HepG2 (cell line): ENCODE results near the gene EPS8. TPM values are rescaled to one million over a fixed set of nuclear protein-coding genes. Genes with fewer than 3 reads are reported as not detected.

Experiments used
- ATAC-seq: fragments of 200-7000 bp; cut with Tn5 transposase; 3 replicates; pipeline ENCODE4 v1.9.1; 2020; ENCODE audit warnings: mild to moderate bottlenecking, moderate library complexity
- BruUV-seq: library from RNA; stranded (reverse); fragments of 400-500 nt; replicated peaks from 2 replicates; lab custom pipeline; 2021; lab: Mats Ljungman, UMichigan
- CTCF ChIA-PET: fragments of 300-600 bp; formaldehyde crosslinking; extraction: SDS; loops from one replicate; lab custom pipeline; 2021; ENCODE audit warnings: low total read pairs, inconsistent platforms, low intra/inter-chr PET ratio; lab: Yijun Ruan, JAX
- POLR2A ChIA-PET: fragments of 350-600 bp; sonication (Branson Sonifier 250); formaldehyde crosslinking; loops from one replicate; lab custom pipeline; 2020; ENCODE audit warnings: antibody characterized with exemption, inconsistent platforms; lab: Yijun Ruan, JAX
- DNase-seq: peaks from one replicate; pipeline ENCODE4 v3.0.0-alpha.2; 2015; ENCODE audit warnings: low spot score
- FAIRE-seq: peaks from 3 replicates; lab custom pipeline; 2011; peaks lifted over from hg19 to GRCh38; lab: Jason Lieb, UNC
- H2AFZ ChIP-seq: one replicate; pipeline ENCODE4 v1.6.1; 2011; ENCODE audit warnings: low read length, inconsistent platforms
- H3K27ac ChIP-seq: fragments of 300-600 bp; 3 replicates; pipeline ENCODE4 v1.8.0; 2011; ENCODE audit warnings: mixed run types, mild to moderate bottlenecking, mixed read lengths, low read length, inconsistent platforms; ENCODE audit not compliant: insufficient read depth; ENCODE audit errors: extremely low read length
- H3K27me3 ChIP-seq, 2 experiments: fragments of 200-600 bp in 1 of 2; 2 replicates in 1 of 2; 3 replicates in 1 of 2; pipeline versions ENCODE4 v1.6.0 to v1.8.0; 2011; ENCODE audit warnings: low read length in 2 of 2, mild to moderate bottlenecking in 2 of 2, moderate library complexity in 2 of 2, inconsistent platforms in 1 of 2; ENCODE audit not compliant: insufficient read depth in 2 of 2, control insufficient read depth in 1 of 2
- H3K36me3 ChIP-seq, 2 experiments: fragments of 200-600 bp in 1 of 2; replicated peaks in 1 of 2; 2 replicates in 1 of 2; 3 replicates in 1 of 2; pipeline versions ENCODE4 v1.5.1 to v1.8.0; 2011; ENCODE audit warnings: low read length in 2 of 2, inconsistent platforms in 1 of 2; ENCODE audit not compliant: insufficient read depth in 2 of 2, control insufficient read depth in 1 of 2
- H3K4me1 ChIP-seq: 2 replicates; pipeline ENCODE4 v1.5.1; 2012; ENCODE audit warnings: low read length, inconsistent platforms; ENCODE audit not compliant: insufficient read depth
- H3K4me2 ChIP-seq: 2 replicates; pipeline ENCODE4 v1.6.0; 2011; ENCODE audit warnings: low read depth, low read length, inconsistent platforms
- H3K4me3 ChIP-seq, 3 experiments: fragments of 200-600 bp in 1 of 3; sonication (generic), shearing (Covaris generic) in 1 of 3; replicated peaks in 1 of 3; 2 replicates each; pipeline ENCODE4 v1.5.1; 2011 to 2016; ENCODE audit warnings: low read length in 3 of 3, inconsistent platforms in 2 of 3, low read depth in 2 of 3, mild to moderate bottlenecking in 2 of 3, control low read depth in 1 of 3, mixed read lengths in 1 of 3; ENCODE audit not compliant: insufficient read depth in 1 of 3
- H3K79me2 ChIP-seq: one replicate; pipeline ENCODE4 v1.6.1; 2011; ENCODE audit warnings: low read length, inconsistent platforms; ENCODE audit not compliant: insufficient read depth
- H3K9ac ChIP-seq: 2 replicates; pipeline ENCODE4 v1.6.0; 2011; ENCODE audit warnings: mild to moderate bottlenecking, low read depth, low read length, inconsistent platforms; ENCODE audit not compliant: insufficient read depth
- H3K9me3 ChIP-seq: 2 replicates; pipeline ENCODE4 v1.5.1; 2012; ENCODE audit warnings: mild to moderate bottlenecking, low read length
- H4K20me1 ChIP-seq: 2 replicates; pipeline ENCODE4 v1.6.0; 2011; ENCODE audit warnings: inconsistent platforms, mild to moderate bottlenecking, low read length, moderate library complexity; ENCODE audit not compliant: insufficient read depth
- DPF2 ChIP-seq: sonication (generic); formaldehyde crosslinking; IDR thresholded peaks from 2 replicates; pipeline ENCODE4 v1.4.0; 2020; ENCODE audit warnings: mild to moderate bottlenecking, low read depth, missing genetic modification reagents, borderline replicate concordance
- ESRRA ChIP-seq: sonication (generic); formaldehyde crosslinking; IDR thresholded peaks from 2 replicates; pipeline ENCODE4 v1.5.1; 2020; ENCODE audit warnings: mild to moderate bottlenecking, low read depth, missing genetic modification reagents
- MATR3 ChIP-seq: sonication (generic); formaldehyde crosslinking; IDR thresholded peaks from 2 replicates; pipeline ENCODE4 v1.4.0; 2020; ENCODE audit warnings: missing genetic modification reagents
- MXD4 ChIP-seq: IDR thresholded peaks from 2 replicates; pipeline ENCODE4 v1.6.1; 2016; ENCODE audit warnings: mild to moderate bottlenecking, missing biosample characterization, missing genetic modification reagents
- WGBS: methylation state at CpG from one replicate; pipeline ENCODE4 v1.1.6; 2017; ENCODE audit warnings: low lambda C conversion rate; 5-methylcytosine and 5-hydroxymethylcytosine counted together
- in situ Hi-C: cut with HindIII; loops from 2 replicates; pipeline ENCODE4 v1.10.0; 2017; ENCODE audit warnings: low pct_unique_long_range_greater_than_20kb; ENCODE audit not compliant: extremely low pct_ligation_motif_present
- intact Hi-C: fragments of 100-400 bp; cut with micrococcal nuclease; formaldehyde crosslinking; loops from one replicate; pipeline ENCODE4 v1.10.0; 2022; ENCODE audit not compliant: unreplicated experiment
- polyA plus RNA-seq, 8 experiments: library from polyadenylated mRNA; depleted of rRNA in 3 of 8; stranded (reverse) in 7 of 8; unstranded in 1 of 8; fragments of >200 nt; fragmentation: Illumina TruSeq in 4 of 8; extraction: Trizol in 4 of 8; gene quantifications; 2 replicates each; pipeline versions ENCODE4 v1.2.1 to v1.2.3, GENCODE V29; 2011 to 2016; ENCODE audit warnings: low read depth in 4 of 8, missing spikeins in 1 of 8, mixed read lengths in 1 of 8; ENCODE audit not compliant: insufficient read depth in 1 of 8
- total RNA-seq, 5 experiments: library from RNA; depleted of rRNA; stranded (reverse); fragments of >200 nt; fragmentation: Illumina TruSeq; extraction: Trizol; gene quantifications; 2 replicates each; pipeline ENCODE4 v1.2.3, GENCODE V29; 2016; ENCODE audit warnings: low read depth in 1 of 5

The EPS8 gene
- total and polyA plus RNA-seq, 2 of the 13 experiments (the other 11 are each of a cell fraction or from before 2014, with no cell fraction given) = 37.1 to 43.4 TPM

- WGBS = 92% methylated on average over 1 of the region's 1 CpG
- CTCF ChIA-PET = no interaction called here
- no peak for DNase-seq
These were observed 5.9 kb downstream of the EPS8 start for GRCh38 chr12:15783288-15783687.

DNA sequence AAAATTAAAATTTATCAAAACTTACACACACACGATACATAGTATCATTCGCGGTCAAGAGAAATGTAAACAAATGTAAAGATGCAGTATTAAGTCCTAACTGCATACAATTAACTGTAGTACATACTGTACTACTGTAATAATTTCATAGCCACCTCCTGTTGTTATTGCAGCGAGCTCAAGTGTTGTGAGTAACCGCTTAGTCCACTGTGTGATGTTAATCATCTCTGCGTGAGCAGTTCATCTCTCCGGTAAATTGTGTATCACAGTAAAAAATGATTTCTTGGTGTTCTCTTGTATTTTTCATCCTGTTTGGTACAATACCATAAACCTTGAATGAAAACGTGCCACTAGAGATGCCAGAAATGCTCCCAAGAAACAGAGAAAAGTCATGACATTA, 6.5 kb downstream of the EPS8 start:
- H3K27ac ChIP-seq = no peak overlapping the region
- in situ Hi-C loops = no loop called here
- intact Hi-C loops = no loop called here
- no peak overlapping the region for H3K9ac ChIP-seq
- ATAC-seq (no peak), DNase-seq (no peak)
- H3K4me1 ChIP-seq = peaks cover 92% of the 10 kb centered on the region
- 98% methylated on average over 8 of the region's 8 CpGs for WGBS
- no TSS peak for BruUV-seq
- no peaks in the 10 kb centered on the region for H3K9me3 ChIP-seq
- no peak overlapping the region for H3K4me2 ChIP-seq
- H3K36me3 ChIP-seq = 0 out of 5 replicates have a peak, but pooled peaks cover 0 to 1% of the 10 kb centered on the region in 2 experiments
- no peak overlapping the region for H2AFZ ChIP-seq
- TF ChIP-seq MATR3 (no peak), DPF2 (no peak), MXD4 (CRISPR knock-in tag) (no peak)
- TF ChIP-seq, all 625 proteins: peak for 0
- FAIRE-seq = no peak
- Histone ChIP-seq H3K79me2 (peaks cover 90% of the 10 kb centered on the region), H4K20me1 (no peaks in the 10 kb centered on the region; the same call in 1 of the 2 replicates), H3K4me3 (no peak overlapping the region), H3K27me3 (no peaks in the 10 kb centered on the region)
- POLR2A ChIA-PET = no interaction called here
- CTCF ChIA-PET = no interaction called here

More at GRCh38 chr12:15783288-15783687, 5.9 kb downstream of the EPS8 start:
- Histone ChIP-seq H3K9ac (no peak overlapping the region), H3K4me2 (no peak overlapping the region; the same call in 1 of the 2 replicates), H3K27ac (no peak overlapping the region), H3K79me2 (peaks cover 90% of the 10 kb centered on the region), H3K9me3 (no peaks in the 10 kb centered on the region), H3K4me3 (no peak overlapping the region), H3K27me3 (no peaks in the 10 kb centered on the region; a peak in 1 of 5 replicates), H3K36me3 (0 out of 5 replicates have a peak, but pooled peaks cover 0 to 1% of the 10 kb centered on the region in 2 experiments), H3K4me1 (peaks cover 90% of the 10 kb centered on the region), H4K20me1 (no peaks in the 10 kb centered on the region; the same call in 1 of the 2 replicates), H2AFZ (no peak overlapping the region)
- intact Hi-C loops = no loop called here
- FAIRE-seq (no peak), ATAC-seq (no peak)
- POLR2A ChIA-PET = interaction anchor here (0.7 kb wide), 1 partner anchor 188 kb away, joined by 4 read pairs; no protein-coding TSS in a partner anchor
- BruUV-seq = no TSS peak
- in situ Hi-C loops = no loop called here
- no peak for TF ChIP-seq ESRRA (CRISPR knock-in tag)
- TF ChIP-seq, all 625 proteins: peak for 0
